ENCODE data around the gene TUBGCP2.

GRCh38 chr10:133268532-133268931 lies 40.1 kb downstream of the TUBGCP2 start:
- TF ChIP-seq CTCF (IDR thresholded peaks at IDR 0.05) (no peak), POLR2A (IDR thresholded peaks at IDR 0.05) (no peak), EP300 (IDR thresholded peaks at IDR 0.05; ENCODE audit: low read depth) (no peak)
